ENCODE results near the gene CAPG. TPM values are rescaled to one million over a fixed set of nuclear protein-coding genes. Genes with fewer than 3 reads are reported as not detected.
A peak's percentile ranks its signal among the peaks of the same experiment; 100 is the strongest.

CAPG gene
- total and polyA plus RNA-seq, 9 of the 15 experiments (the other 6 are each of a cell fraction or from before 2014, with no cell fraction given), result 10.6 to 90.4 (median 56.0) TPM

- TF ChIP-seq NRF1 (conservative IDR thresholded peaks at IDR 0.05 in 1 of 2, IDR thresholded peaks at IDR 0.05 in 1 of 2) (peak; percentile 66 to 73), ZC3H11A (IDR thresholded peaks at IDR 0.05; ENCODE audit: low read depth, low read length) (no peak), EGR1 (conservative IDR thresholded peaks at IDR 0.05) (peak; percentile 49; the same call in 1 of the 2 replicates), CTCF (IDR thresholded peaks at IDR 0.05 in 2 of 3, conservative IDR thresholded peaks at IDR 0.05 in 1 of 3; ENCODE audit: insufficient read depth in 2 of 3, low read depth in 1 of 3, low read length in 3 of 3) (0 out of 6 replicates have a peak, but pooled peaks of 1 of the 3 experiments have one; percentile 2), JUND (IDR thresholded peaks at IDR 0.05; ENCODE audit: borderline replicate concordance, low read depth, low read length) (peak; percentile 91), JUND (tag; IDR thresholded peaks at IDR 0.05; ENCODE audit: borderline replicate concordance, low read depth, low read length) (peak; percentile 76; the same call in 2 of the 3 replicates), RBBP5 (IDR thresholded peaks at IDR 0.05; ENCODE audit: borderline replicate concordance, insufficient read depth, low read length, poor library complexity, severe bottlenecking) (peak; percentile 11), E2F6 (IDR thresholded peaks at IDR 0.05; ENCODE audit: borderline replicate concordance in 1 of 2, extremely low read depth in 1 of 2, insufficient read depth in 1 of 2, insufficient read length in 1 of 2, low read depth in 1 of 2, low read length in 1 of 2, poor library complexity in 1 of 2, severe bottlenecking in 1 of 2) (peak; percentile 18 to 72), RB1 (IDR thresholded peaks at IDR 0.05; ENCODE audit: low read depth) (peak; percentile 60; the same call in 1 of the 2 replicates), CBX5 (IDR thresholded peaks at IDR 0.05; ENCODE audit: borderline replicate concordance, low read depth) (no peak), BRCA1 (IDR thresholded peaks at IDR 0.05) (no peak), BRCA1 (CRISPR knock-in tag; IDR thresholded peaks at IDR 0.05) (no peak), SRF (CRISPR knock-in tag; IDR thresholded peaks at IDR 0.05) (no peak), RAD21 (CRISPR knock-in tag; conservative IDR thresholded peaks at IDR 0.05 in 1 of 2, IDR thresholded peaks at IDR 0.05 in 1 of 2) (no peak), BRD9 (IDR thresholded peaks at IDR 0.05; ENCODE audit: low read depth, partially characterized antibody) (peak; percentile 11), NEUROD1 (IDR thresholded peaks at IDR 0.05; ENCODE audit: borderline replicate concordance, low read depth, low read length, partially characterized antibody) (peak; percentile 15), SMARCA4 (IDR thresholded peaks at IDR 0.05) (0 out of 2 replicates have a peak, but pooled peaks have one; percentile 12), SFPQ (IDR thresholded peaks at IDR 0.05; ENCODE audit: low read depth, low read length) (no peak), ZNF146 (CRISPR knock-in tag; IDR thresholded peaks at IDR 0.05; ENCODE audit: unreplicated experiment) (no peak), FOSL1 (tag; conservative IDR thresholded peaks at IDR 0.05) (peak; percentile 93)
Observed at GRCh38 chr2:85413592-85414420, 3.6 kb upstream of the CAPG start (continued).
